ENCODE measurements around the gene FBXW7. TPM values are rescaled to one million over a fixed set of nuclear protein-coding genes. Genes with fewer than 3 reads are reported as not detected.

FBXW7 gene
- total and polyA plus RNA-seq, 2 donors (not counting 1 experiment from before 2014, with no cell fraction given) = 16.3 to 68.7 TPM

GRCh38 chr4:152278505-152279233 lies 257.2 kb downstream of the FBXW7 start:
- no peak overlapping the region for H2AFZ ChIP-seq (ENCODE audit: low read length)
- no peaks in the 10 kb centered on the region for H4K20me1 ChIP-seq (ENCODE audit: control insufficient read depth, extremely low read depth, insufficient read depth, low read length)
- no peaks in the 10 kb centered on the region for H3K4me1 ChIP-seq (ENCODE audit: control insufficient read depth, extremely low read depth, insufficient read depth, low read length)
- H3K27ac ChIP-seq (ENCODE audit: insufficient read depth, low read length) = no peak overlapping the region
- no peak for DNase-seq (ENCODE audit: low read depth in 2 of 2)
- no peak overlapping the region for H3K4me2 ChIP-seq (ENCODE audit: extremely low read depth, insufficient read depth, low read length)
- no peaks in the 10 kb centered on the region for H3K9me3 ChIP-seq (ENCODE audit: control insufficient read depth, insufficient read depth, low read depth, low read length)
- no peak for TF ChIP-seq CTCF (conservative IDR thresholded peaks at IDR 0.05 in 1 of 2, IDR thresholded peaks at IDR 0.05 in 1 of 2; ENCODE audit: low read depth in 1 of 2, low read length in 2 of 2)
- TF ChIP-seq EZH2 (IDR thresholded peaks at IDR 0.05; ENCODE audit: low read length, missing control alignments) = no peak
- no peaks in the 10 kb centered on the region for H3K36me3 ChIP-seq (ENCODE audit: control insufficient read depth, insufficient read depth, low read length)
- no peak overlapping the region for H3K4me3 ChIP-seq (replicated peaks in 1 of 4; ENCODE audit: control extremely low read depth in 1 of 4, insufficient read depth in 1 of 4, low read depth in 3 of 4, low read length in 4 of 4)
- H3K27me3 ChIP-seq (ENCODE audit: control insufficient read depth, insufficient read depth, low read length) = no peaks in the 10 kb centered on the region
- H3K79me2 ChIP-seq (ENCODE audit: control insufficient read depth, insufficient read depth, low read length) = no peaks in the 10 kb centered on the region
- H3K9ac ChIP-seq (ENCODE audit: insufficient read depth, low read length) = no peak overlapping the region

GRCh38 chr4:152278172-152278504 lies 257.8 kb downstream of the FBXW7 start:
- no peaks in the 10 kb centered on the region for H3K79me2 ChIP-seq (ENCODE audit: control insufficient read depth, insufficient read depth, low read length)
- H4K20me1 ChIP-seq (ENCODE audit: control insufficient read depth, extremely low read depth, insufficient read depth, low read length) = no peaks in the 10 kb centered on the region
- no peaks in the 10 kb centered on the region for H3K27me3 ChIP-seq (ENCODE audit: control insufficient read depth, insufficient read depth, low read length)
- no peak overlapping the region for H3K27ac ChIP-seq (ENCODE audit: insufficient read depth, low read length)
- H3K4me1 ChIP-seq (ENCODE audit: control insufficient read depth, extremely low read depth, insufficient read depth, low read length) = no peaks in the 10 kb centered on the region
- no peaks in the 10 kb centered on the region for H3K9me3 ChIP-seq (ENCODE audit: control insufficient read depth, insufficient read depth, low read depth, low read length)
- TF ChIP-seq CTCF (conservative IDR thresholded peaks at IDR 0.05 in 1 of 2, IDR thresholded peaks at IDR 0.05 in 1 of 2; ENCODE audit: low read depth in 1 of 2, low read length in 2 of 2) (no peak), EZH2 (IDR thresholded peaks at IDR 0.05; ENCODE audit: low read length, missing control alignments) (no peak)
- no peak for DNase-seq (ENCODE audit: low read depth in 2 of 2)
- H3K4me3 ChIP-seq (replicated peaks in 1 of 4; ENCODE audit: control extremely low read depth in 1 of 4, insufficient read depth in 1 of 4, low read depth in 3 of 4, low read length in 4 of 4) = no peak overlapping the region
- no peak overlapping the region for H3K9ac ChIP-seq (ENCODE audit: insufficient read depth, low read length)
- no peak overlapping the region for H2AFZ ChIP-seq (ENCODE audit: low read length)
- no peaks in the 10 kb centered on the region for H3K36me3 ChIP-seq (ENCODE audit: control insufficient read depth, insufficient read depth, low read length)
- H3K4me2 ChIP-seq (ENCODE audit: extremely low read depth, insufficient read depth, low read length) = no peak overlapping the region

GRCh38 chr4:152277333-152277732 lies 258.6 kb downstream of the FBXW7 start:
- Histone ChIP-seq H3K9ac (ENCODE audit: insufficient read depth, low read length) (no peak overlapping the region), H2AFZ (ENCODE audit: low read length) (no peak overlapping the region), H3K9me3 (ENCODE audit: control insufficient read depth, insufficient read depth, low read depth, low read length) (no peaks in the 10 kb centered on the region), H3K27ac (ENCODE audit: insufficient read depth, low read length) (no peak overlapping the region), H3K27me3 (ENCODE audit: control insufficient read depth, insufficient read depth, low read length) (no peaks in the 10 kb centered on the region), H3K4me1 (ENCODE audit: control insufficient read depth, extremely low read depth, insufficient read depth, low read length) (no peaks in the 10 kb centered on the region), H3K36me3 (ENCODE audit: control insufficient read depth, insufficient read depth, low read length) (no peaks in the 10 kb centered on the region), H4K20me1 (ENCODE audit: control insufficient read depth, extremely low read depth, insufficient read depth, low read length) (no peaks in the 10 kb centered on the region), H3K79me2 (ENCODE audit: control insufficient read depth, insufficient read depth, low read length) (no peaks in the 10 kb centered on the region), H3K4me2 (ENCODE audit: extremely low read depth, insufficient read depth, low read length) (no peak overlapping the region), H3K4me3 (replicated peaks in 1 of 4; ENCODE audit: control extremely low read depth in 1 of 4, insufficient read depth in 1 of 4, low read depth in 3 of 4, low read length in 4 of 4) (no peak overlapping the region)
- TF ChIP-seq EZH2 (IDR thresholded peaks at IDR 0.05; ENCODE audit: low read length, missing control alignments) = no peak
- TF ChIP-seq CTCF (conservative IDR thresholded peaks at IDR 0.05 in 1 of 2, IDR thresholded peaks at IDR 0.05 in 1 of 2; ENCODE audit: low read depth in 1 of 2, low read length in 2 of 2) = no peak
- DNase-seq (ENCODE audit: low read depth in 2 of 2) = no peak
